H1 (cell line): ENCODE measurements around the gene PPIL4. TPM values are rescaled to one million over a fixed set of nuclear protein-coding genes. Genes with fewer than 3 reads are reported as not detected.

Source experiments
- CTCF ChIA-PET: fragments of 300-600 bp; sonication (Branson Sonifier 250); formaldehyde crosslinking; loops from one replicate; lab custom pipeline; 2021; ENCODE audit not compliant: partially characterized antibody; lab: Charles Lee
- POLR2A ChIA-PET: fragments of 300-600 bp; sonication (Branson Sonifier 250); formaldehyde crosslinking; loops from one replicate; lab custom pipeline; 2021; ENCODE audit warnings: inconsistent platforms; ENCODE audit not compliant: partially characterized antibody; lab: Charles Lee
- DNase-seq, 2 experiments: peaks; one replicate each; pipeline versions ENCODE4 v3.0.0 to v3.0.0-alpha.2; 2010 to 2022; ENCODE audit warnings: low spot score in 2 of 2, low read depth in 1 of 2, mixed read lengths in 1 of 2
- FAIRE-seq: peaks from 2 replicates; lab custom pipeline; 2011; peaks lifted over from hg19 to GRCh38; lab: Jason Lieb, UNC
- H2AFZ ChIP-seq: 2 replicates; pipeline ENCODE4 v1.8.1; 2012; ENCODE audit warnings: low read length, inconsistent platforms
- H2AK5ac ChIP-seq: 2 replicates; pipeline ENCODE4 v1.6.1; 2013; ENCODE audit warnings: low read depth, low read length
- H2BK120ac ChIP-seq: replicated peaks from 2 replicates; pipeline ENCODE3; 2013; ENCODE audit warnings: low read depth, low read length, inconsistent platforms
- H2BK12ac ChIP-seq: 2 replicates; pipeline ENCODE4 v1.6.1; 2013; ENCODE audit warnings: low read depth, low read length
- H2BK15ac ChIP-seq: 2 replicates; pipeline ENCODE4 v1.6.1; 2013; ENCODE audit warnings: low read length
- H2BK20ac ChIP-seq: 2 replicates; pipeline ENCODE4 v1.6.1; 2013; ENCODE audit warnings: low read length
- H2BK5ac ChIP-seq: 2 replicates; pipeline ENCODE4 v1.6.1; 2013; ENCODE audit warnings: low read depth, low read length
- H3K14ac ChIP-seq: 2 replicates; pipeline ENCODE4 v1.6.1; 2013; ENCODE audit warnings: inconsistent platforms; ENCODE audit not compliant: insufficient read length
- H3K18ac ChIP-seq: 2 replicates; pipeline ENCODE4 v1.6.1; 2013; ENCODE audit warnings: low read length; ENCODE audit errors: extremely low read depth
- H3K23ac ChIP-seq: 2 replicates; pipeline ENCODE4 v1.6.1; 2013; ENCODE audit warnings: inconsistent platforms; ENCODE audit not compliant: insufficient read length
- H3K23me2 ChIP-seq: 2 replicates; pipeline ENCODE4 v1.6.1; 2013; ENCODE audit warnings: low read depth, low read length
- H3K27ac ChIP-seq: 2 replicates; pipeline ENCODE4 v1.6.1; 2011; ENCODE audit warnings: low read depth, low read length, inconsistent platforms
- H3K27me3 ChIP-seq, 4 experiments: replicated peaks in 1 of 4; 1 replicate in 1 of 4; 2 replicates in 3 of 4; pipeline versions ENCODE4 v1.6.1 to v1.8.1; 2011 to 2013; ENCODE audit warnings: low read length in 3 of 4, mild to moderate bottlenecking in 3 of 4, inconsistent platforms in 2 of 4, mixed read lengths in 2 of 4, moderate library complexity in 1 of 4; ENCODE audit not compliant: control insufficient read depth in 3 of 4, insufficient read depth in 3 of 4; ENCODE audit errors: extremely low read depth in 1 of 4
- H3K36me3 ChIP-seq, 4 experiments: 2 replicates each; pipeline versions ENCODE4 v1.6.1 to v1.8.1; 2011 to 2013; ENCODE audit warnings: mild to moderate bottlenecking in 4 of 4, low read length in 3 of 4, moderate library complexity in 2 of 4, control low read depth in 1 of 4, inconsistent platforms in 1 of 4; ENCODE audit not compliant: insufficient read depth in 4 of 4, control insufficient read depth in 2 of 4
- H3K4ac ChIP-seq: replicated peaks from 2 replicates; pipeline ENCODE3; 2013; ENCODE audit warnings: low read length, low read depth, mixed read lengths, inconsistent platforms; ENCODE audit not compliant: insufficient read length
- H3K4me1 ChIP-seq, 4 experiments: replicated peaks in 1 of 4; 1 replicate in 1 of 4; 2 replicates in 3 of 4; pipeline versions ENCODE4 v1.6.1 to v1.8.1; 2011 to 2013; ENCODE audit warnings: low read length in 3 of 4, inconsistent platforms in 2 of 4, mixed read lengths in 1 of 4; ENCODE audit not compliant: insufficient read depth in 4 of 4, control insufficient read depth in 3 of 4
- H3K4me2 ChIP-seq, 2 experiments: 2 replicates each; pipeline versions ENCODE4 v1.6.1 to v1.8.1; 2011 to 2013; ENCODE audit warnings: low read depth in 2 of 2, low read length in 2 of 2, control low read depth in 1 of 2, inconsistent platforms in 1 of 2, mild to moderate bottlenecking in 1 of 2; ENCODE audit not compliant: insufficient read depth in 1 of 2
- H3K4me3 ChIP-seq, 4 experiments: fragments of 200-600, 300-600 bp in 1 of 4; sonication (generic), shearing (Covaris generic), sonication (Bioruptor Twin) in 1 of 4; 2 replicates each; pipeline versions ENCODE4 v1.5.1 to v1.8.1; 2011 to 2016; ENCODE audit warnings: low read length in 4 of 4, low read depth in 3 of 4, control low read depth in 2 of 4, inconsistent platforms in 2 of 4, mild to moderate bottlenecking in 2 of 4, mixed read lengths in 1 of 4, moderate library complexity in 1 of 4; ENCODE audit not compliant: insufficient read depth in 2 of 4; ENCODE audit errors: extremely low read depth in 1 of 4
- H3K56ac ChIP-seq: replicated peaks from 2 replicates; pipeline ENCODE3; 2013; ENCODE audit warnings: low read depth, mild to moderate bottlenecking, mixed read lengths, low read length, inconsistent platforms; ENCODE audit not compliant: insufficient read length
- H3K79me1 ChIP-seq: 2 replicates; pipeline ENCODE4 v1.6.1; 2013; ENCODE audit warnings: low read depth, low read length, control low read depth
- H3K79me2 ChIP-seq, 2 experiments: 2 replicates each; pipeline versions ENCODE4 v1.6.1 to v1.8.1; 2012 to 2013; ENCODE audit warnings: low read length in 2 of 2, mild to moderate bottlenecking in 2 of 2, inconsistent platforms in 1 of 2; ENCODE audit not compliant: insufficient read depth in 2 of 2, control insufficient read depth in 1 of 2
- H3K9ac ChIP-seq, 4 experiments: replicated peaks in 1 of 4; 1 replicate in 1 of 4; 2 replicates in 3 of 4; pipeline versions ENCODE4 v1.6.1 to v1.8.1; 2011 to 2013; ENCODE audit warnings: low read depth in 3 of 4, low read length in 3 of 4, control low read depth in 2 of 4, mild to moderate bottlenecking in 2 of 4, moderate library complexity in 2 of 4, inconsistent platforms in 1 of 4; ENCODE audit errors: extremely low read depth in 1 of 4
- H3K9me3 ChIP-seq, 2 experiments: 2 replicates each; pipeline versions ENCODE4 v1.6.1 to v1.8.1; 2012 to 2013; ENCODE audit warnings: mild to moderate bottlenecking in 2 of 2, moderate library complexity in 2 of 2, control low read depth in 1 of 2, inconsistent platforms in 1 of 2, low read depth in 1 of 2, low read length in 1 of 2, mixed read lengths in 1 of 2; ENCODE audit not compliant: insufficient read depth in 2 of 2
- H4K20me1 ChIP-seq, 2 experiments: replicated peaks in 1 of 2; 2 replicates each; pipeline versions ENCODE3 to v1.8.1; 2011 to 2013; ENCODE audit warnings: inconsistent platforms in 2 of 2, low read length in 2 of 2, mild to moderate bottlenecking in 1 of 2; ENCODE audit not compliant: insufficient read depth in 2 of 2, control insufficient read depth in 1 of 2
- H4K5ac ChIP-seq: 2 replicates; pipeline ENCODE4 v1.6.1; 2013; ENCODE audit warnings: low read length, low read depth, mixed read lengths, inconsistent platforms; ENCODE audit not compliant: insufficient read length
- H4K8ac ChIP-seq: 2 replicates; pipeline ENCODE4 v1.8.0; 2013; ENCODE audit warnings: mild to moderate bottlenecking, moderate library complexity, low read length, inconsistent platforms; ENCODE audit not compliant: insufficient read depth; ENCODE audit errors: extremely low read depth
- H4K91ac ChIP-seq: replicated peaks from 2 replicates; pipeline ENCODE3; 2013; ENCODE audit warnings: low read length, mixed read lengths, inconsistent platforms; ENCODE audit not compliant: insufficient read length
- RAD21 ChIP-seq, 2 experiments: IDR thresholded peaks in 1 of 2; conservative IDR thresholded peaks in 1 of 2; 2 replicates each; pipeline ENCODE4 v1.6.1; 2011; ENCODE audit warnings: low read depth in 2 of 2, low read length in 2 of 2, improper control_type of control experiment in 1 of 2, inconsistent platforms in 1 of 2, mild to moderate bottlenecking in 1 of 2, moderate library complexity in 1 of 2
- SAP30 ChIP-seq: fragments of 300-600 bp; sonication (generic); IDR thresholded peaks from 2 replicates; pipeline ENCODE4 v1.7.1; 2012; ENCODE audit warnings: low read length, moderate library complexity, mild to moderate bottlenecking, inconsistent platforms; ENCODE audit not compliant: insufficient read depth, insufficient replicate concordance
- WGBS, 2 experiments: shearing (Covaris generic) in 1 of 2; methylation state at CpG; one replicate each; pipeline versions ENCODE4 v1.1.6 to v1.1.7; 2013 to 2015; ENCODE audit warnings: low lambda C conversion rate in 2 of 2, mixed read lengths in 2 of 2, inconsistent platforms in 1 of 2, low coverage in 1 of 2, missing lambda C conversion rate in 1 of 2; ENCODE audit not compliant: insufficient replicate concordance in 2 of 2, insufficient coverage in 1 of 2, insufficient read length in 1 of 2; ENCODE audit errors: extremely low coverage in 1 of 2, missing lambda C conversion rate in 1 of 2; 5-methylcytosine and 5-hydroxymethylcytosine counted together
- polyA plus RNA-seq, 7 experiments: library from polyadenylated mRNA; depleted of rRNA in 3 of 7; stranded (reverse) in 5 of 7; unstranded in 2 of 7; fragments of >200 nt in 5 of 7; fragments of 200-250 nt in 2 of 7; gene quantifications; 1 replicate in 5 of 7; 2 replicates in 1 of 7; 4 replicates in 1 of 7; pipeline versions ENCODE4 v1.2.1 to v1.2.3, GENCODE V29; 2011 to 2013; ENCODE audit warnings: missing spikeins in 2 of 7, mixed read lengths in 2 of 7
- total RNA-seq: library from RNA; stranded (reverse); fragmentation: NEBNext Ultra II Directional; extraction: Animal tissue kit (Norgen Biotek cat#: 25700); gene quantifications from 2 replicates; pipeline ENCODE4 v1.2.1, GENCODE V29; 2021

The PPIL4 gene
- total and polyA plus RNA-seq, 2 of the 8 experiments (the other 6 are each of a cell fraction or from before 2014, with no cell fraction given): 2.0 to 33.2 TPM

DNA sequence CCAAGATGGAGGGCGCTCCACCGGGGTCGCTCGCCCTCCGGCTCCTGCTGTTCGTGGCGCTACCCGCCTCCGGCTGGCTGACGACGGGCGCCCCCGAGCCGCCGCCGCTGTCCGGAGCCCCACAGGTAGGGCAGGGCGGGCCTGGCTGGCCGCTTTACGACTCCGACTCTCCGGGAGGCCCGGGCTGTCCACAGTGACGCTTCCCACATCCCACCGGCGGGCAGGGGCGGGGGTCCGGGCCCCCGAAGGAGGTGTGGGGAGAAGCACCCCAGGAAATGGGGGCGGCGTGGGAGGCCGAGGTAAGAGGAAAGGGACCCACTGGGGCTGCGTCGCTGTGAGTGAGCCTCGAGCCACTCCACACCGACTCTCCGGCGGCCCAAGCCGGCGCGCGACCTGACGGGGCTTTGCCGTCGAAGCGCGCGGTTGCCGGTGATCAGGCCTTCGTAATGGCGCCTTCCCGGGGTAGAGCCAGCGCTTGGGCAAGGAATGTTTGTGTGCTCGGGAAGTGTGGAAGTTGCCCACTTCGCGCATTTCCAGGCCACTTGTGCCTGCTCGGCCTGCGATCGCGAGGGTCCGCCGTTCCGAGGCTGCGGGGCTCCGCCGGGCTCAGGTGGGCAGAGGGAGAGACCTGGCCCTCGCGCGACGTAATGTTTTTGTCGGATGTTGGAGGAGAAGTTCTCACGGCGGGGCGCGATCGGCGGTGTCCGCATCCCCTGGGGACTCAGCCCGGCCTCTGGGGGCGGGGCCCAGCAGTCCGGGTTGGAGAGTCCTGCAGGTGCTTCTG lies 20.8 kb upstream of the PPIL4 start:
- peak overlapping the region; percentile 48 for H4K5ac ChIP-seq
- H4K91ac ChIP-seq: peak overlapping the region; percentile 81
- H3K14ac ChIP-seq: no peak overlapping the region
- POLR2A ChIA-PET: interaction anchor here (0.7 to 2.9 kb wide), 11 partner anchors 9 to 183 kb away, joined by 3 to 25 read pairs (median 4); partner anchors contain the start of genes LATS1, PCMT1 and PPIL4
- peak overlapping the region; percentile 85 for H3K27ac ChIP-seq
- H3K23me2 ChIP-seq: peaks cover 2% of the 10 kb centered on the region; the same call in 1 of the 2 replicates
- peak overlapping the region; percentile 77 for H3K56ac ChIP-seq
- no peaks in the 10 kb centered on the region; a peak in 1 of 7 replicates for H3K4me1 ChIP-seq
- CTCF ChIA-PET: interaction anchor here (0.9 to 6.5 kb wide), 5 partner anchors 18 to 132 kb away, joined by 3 to 108 read pairs (median 4); partner anchors contain the start of gene PPIL4
- WGBS, 2 experiments: 2% methylated on average over 60 of the region's 81 CpGs; no CpG with 5 or more reads in 1 of the 2 experiments
- H2BK15ac ChIP-seq: no peak overlapping the region
- no peaks in the 10 kb centered on the region for H3K36me3 ChIP-seq
- peak overlapping the region; percentile 71 to 73 for H3K4me2 ChIP-seq
- H3K23ac ChIP-seq: no peak overlapping the region
- DNase-seq: peak in 1 of 2 experiments; percentile 80
- peak overlapping the region; percentile 81 for H2AFZ ChIP-seq
- no peak overlapping the region for H3K4ac ChIP-seq
- H2BK5ac ChIP-seq: peak overlapping the region; percentile 83
- no peaks in the 10 kb centered on the region for H3K9me3 ChIP-seq
- peak overlapping the region; percentile 93 for H3K18ac ChIP-seq
- H4K20me1 ChIP-seq: peaks cover 0 to 8% of the 10 kb centered on the region in 2 experiments
- no peaks in the 10 kb centered on the region for H3K27me3 ChIP-seq
- H3K4me3 ChIP-seq: peak overlapping the region; percentile 88 to 100 (median 98)
- H3K79me1 ChIP-seq: no peaks in the 10 kb centered on the region
- FAIRE-seq: no peak
- H2BK120ac ChIP-seq: peak overlapping the region; percentile 54
- H2BK12ac ChIP-seq: peak overlapping the region; percentile 94; the same call in 1 of the 2 replicates
- peaks cover 6 to 42% of the 10 kb centered on the region in 2 experiments for H3K79me2 ChIP-seq
- no peak overlapping the region for H2AK5ac ChIP-seq
- peak overlapping the region; percentile 92 to 96 (median 94) for H3K9ac ChIP-seq
- H4K8ac ChIP-seq: peak overlapping the region; percentile 99
- H2BK20ac ChIP-seq: no peak overlapping the region
- no peak for TF ChIP-seq RAD21 (IDR thresholded peaks at IDR 0.05 in 1 of 2, conservative IDR thresholded peaks at IDR 0.05 in 1 of 2; ENCODE audit: low read depth in 2 of 2, low read length in 2 of 2)
- TF ChIP-seq SAP30: no peak
